ENCODE results near the gene WDR48. TPM values are rescaled to one million over a fixed set of nuclear protein-coding genes. Genes with fewer than 3 reads are reported as not detected.
"Not testable (repeated sequence)": the region's sequence is repeated elsewhere in the genome, so short reads cannot be mapped to it uniquely, and the experiment has no call there.

Gene WDR48
- total RNA-seq, 2 experiments from 2014 or later = 25.7 to 34.5 TPM

DNA sequence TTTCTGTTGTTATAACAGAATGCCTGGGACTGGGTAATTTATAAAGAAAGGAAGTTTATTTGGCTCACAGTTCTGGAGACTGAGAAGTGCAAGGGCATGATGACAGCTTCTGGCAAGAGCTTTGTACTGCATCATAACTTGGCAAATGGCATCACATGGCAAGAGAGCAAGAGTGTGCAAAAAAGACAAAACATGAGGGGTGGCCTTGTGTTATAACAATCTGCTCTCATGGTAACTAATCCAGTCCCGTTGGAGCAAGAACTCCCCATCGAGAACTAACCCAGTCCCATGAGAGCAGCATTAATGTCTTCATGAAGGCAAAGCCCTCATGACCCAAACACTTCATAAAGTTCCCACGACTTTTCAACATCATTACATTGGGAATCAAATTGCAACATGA lies 23.3 kb upstream of the WDR48 start:
- Mint-ChIP-seq H3K27ac (no peak overlapping the region), H3K27me3 (peaks cover 21% of the 10 kb centered on the region), H3K36me3 (no peaks in the 10 kb centered on the region), H3K4me1 (no peaks in the 10 kb centered on the region), H3K4me3 (no peak overlapping the region), H3K9me3 (ENCODE audit: low read depth) (no peaks in the 10 kb centered on the region)
- DNase-seq (no peak), ATAC-seq (no peak)
- CTCF ChIA-PET = no interaction called here

DNA sequence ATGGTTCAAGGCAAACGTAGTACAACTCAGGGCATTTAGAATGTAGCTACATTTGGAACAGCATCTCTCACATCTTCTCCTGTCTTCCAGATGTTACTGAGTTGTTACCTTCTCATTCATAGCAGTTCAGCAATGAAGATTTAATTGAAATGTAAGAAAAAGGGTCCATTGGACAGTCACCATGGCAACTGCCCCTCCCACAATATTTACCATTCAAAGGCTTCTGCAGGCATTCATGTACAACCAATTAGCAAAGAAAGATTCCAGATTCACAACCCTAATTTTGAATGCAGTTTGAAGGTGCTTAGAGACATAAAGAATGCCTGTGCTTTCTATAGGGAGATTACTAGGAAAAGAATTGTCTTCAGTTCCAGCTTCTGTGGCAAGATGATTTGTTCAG lies 22.3 kb upstream of the WDR48 start:
- ATAC-seq (no peak), DNase-seq (no peak)
- H3K9me3 Mint-ChIP-seq (ENCODE audit: low read depth) = peaks cover 4% of the 10 kb centered on the region
- no peak overlapping the region for H3K27ac Mint-ChIP-seq
- H3K4me3 Mint-ChIP-seq = no peak overlapping the region
- H3K36me3 Mint-ChIP-seq = no peaks in the 10 kb centered on the region
- H3K27me3 Mint-ChIP-seq = peaks cover 26% of the 10 kb centered on the region
- CTCF ChIA-PET = interaction anchor here (1.0 to 2.1 kb wide), 5 partner anchors 19 to 508 kb away, joined by 3 to 9 read pairs (median 5); no protein-coding TSS in a partner anchor
- no peaks in the 10 kb centered on the region for H3K4me1 Mint-ChIP-seq

DNA sequence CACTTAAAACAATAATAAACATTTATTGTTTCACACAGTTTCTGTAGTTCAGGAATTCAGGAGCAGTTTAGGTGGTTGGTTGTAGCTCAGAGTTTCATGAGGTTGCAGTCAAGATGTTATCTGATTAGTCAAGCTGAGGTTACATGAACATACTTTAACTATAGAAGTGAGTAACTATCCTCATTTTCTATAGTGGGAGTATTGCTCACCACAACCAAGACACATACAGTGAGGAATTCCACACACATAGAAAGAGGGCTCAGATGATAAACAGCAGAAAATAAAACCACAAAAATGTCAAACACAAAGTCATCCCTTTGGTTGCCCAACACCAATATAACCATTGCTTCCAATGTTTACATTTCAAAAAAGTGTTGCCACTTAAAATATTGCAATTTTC lies 13.7 kb upstream of the WDR48 start:
- CTCF ChIA-PET = no interaction called here
- H3K36me3 Mint-ChIP-seq = peaks cover 6% of the 10 kb centered on the region
- no peak overlapping the region for H3K4me3 Mint-ChIP-seq
- H3K9me3 Mint-ChIP-seq (ENCODE audit: low read depth) = peaks cover 8% of the 10 kb centered on the region
- ATAC-seq = no peak
- DNase-seq = no peak
- peaks cover 8% of the 10 kb centered on the region for H3K27me3 Mint-ChIP-seq
- peaks cover 5% of the 10 kb centered on the region for H3K4me1 Mint-ChIP-seq
- no peak overlapping the region for H3K27ac Mint-ChIP-seq

DNA sequence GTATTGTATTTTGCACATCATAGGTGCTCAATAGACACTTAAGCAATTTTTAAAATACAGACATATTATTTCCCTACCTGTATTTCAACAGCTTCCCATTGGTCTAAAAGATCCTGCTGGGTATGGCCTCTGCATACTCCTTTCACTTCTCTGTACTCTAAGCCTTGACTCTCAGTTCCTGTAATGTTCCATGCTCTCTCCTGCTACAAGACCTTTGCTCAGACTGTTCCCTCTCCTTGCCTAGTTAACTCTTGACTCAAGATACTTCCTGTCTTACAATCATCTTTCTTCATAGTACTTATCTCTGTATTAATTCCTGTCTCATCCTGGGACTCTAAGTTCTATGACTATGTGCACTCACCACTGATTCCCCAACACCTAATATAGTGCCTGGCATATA lies 1.8 kb upstream of the WDR48 start:
- Mint-ChIP-seq H3K27me3 (no peaks in the 10 kb centered on the region), H3K9me3 (ENCODE audit: low read depth) (no peaks in the 10 kb centered on the region), H3K4me3 (no peak overlapping the region), H3K4me1 (peaks cover 26% of the 10 kb centered on the region), H3K36me3 (no peaks in the 10 kb centered on the region), H3K27ac (no peak overlapping the region)
- DNase-seq (no peak), ATAC-seq (no peak)
- CTCF ChIA-PET = interaction anchor here (0.7 to 1.2 kb wide), 2 partner anchors 50 to 243 kb away, joined by 3 to 5 read pairs; no protein-coding TSS in a partner anchor

DNA sequence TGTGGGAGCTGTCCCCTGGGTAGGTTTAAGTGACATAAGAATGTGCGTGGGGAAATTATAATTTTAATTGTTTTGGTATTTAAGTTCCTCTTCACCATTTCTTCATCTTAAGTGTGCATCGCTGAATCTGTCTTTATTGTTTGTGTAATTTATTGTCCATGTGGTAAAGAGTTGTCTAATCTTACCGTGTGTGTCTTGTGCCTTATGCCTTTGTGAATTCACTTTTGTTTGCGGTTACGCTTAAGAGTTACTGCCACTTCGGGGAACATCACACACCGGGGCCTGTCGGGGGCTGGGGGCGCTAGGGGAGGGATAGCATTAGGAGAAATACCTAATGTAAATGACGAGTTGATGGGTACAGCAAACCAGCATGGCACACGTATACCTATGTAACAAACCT lies 767 bp downstream of the WDR48 start:
- peak overlapping the region; percentile 96 for H3K27ac Mint-ChIP-seq
- DNase-seq = no peak
- no peaks in the 10 kb centered on the region for H3K27me3 Mint-ChIP-seq
- peaks cover 37% of the 10 kb centered on the region for H3K4me1 Mint-ChIP-seq
- peaks cover 2% of the 10 kb centered on the region for H3K36me3 Mint-ChIP-seq
- H3K4me3 Mint-ChIP-seq = peak overlapping the region; percentile 88
- CTCF ChIA-PET = no interaction called here
- no peaks in the 10 kb centered on the region for H3K9me3 Mint-ChIP-seq (ENCODE audit: low read depth)
- no peak for ATAC-seq

DNA sequence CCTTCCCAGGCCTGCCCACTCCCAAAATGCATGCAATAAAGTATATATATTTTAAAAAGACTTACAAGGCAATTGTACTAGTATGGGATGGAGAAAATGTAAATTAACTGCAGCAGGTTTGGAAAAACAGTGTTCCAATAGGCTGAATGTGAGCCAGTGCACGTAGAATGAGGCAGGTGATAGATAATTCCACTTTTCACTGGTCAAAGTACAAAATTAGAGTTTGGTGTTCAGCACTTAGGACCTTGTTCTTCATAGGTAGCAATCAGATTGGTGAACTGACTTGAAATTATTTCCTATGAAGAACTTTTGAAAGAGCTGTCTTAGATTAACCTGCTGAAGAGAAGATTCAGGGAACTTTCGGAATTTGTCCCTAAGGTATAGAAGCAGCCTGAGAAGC lies 1.9 kb downstream of the WDR48 start:
- no peak overlapping the region for H3K27ac Mint-ChIP-seq
- H3K4me3 Mint-ChIP-seq = no peak overlapping the region
- no peak for DNase-seq
- CTCF ChIA-PET = interaction anchor here (0.7 kb wide), 1 partner anchor 173 kb away, joined by 3 read pairs; no protein-coding TSS in a partner anchor
- H3K4me1 Mint-ChIP-seq = peaks cover 37% of the 10 kb centered on the region
- no peaks in the 10 kb centered on the region for H3K27me3 Mint-ChIP-seq
- H3K36me3 Mint-ChIP-seq = peaks cover 3% of the 10 kb centered on the region
- ATAC-seq = no peak
- no peaks in the 10 kb centered on the region for H3K9me3 Mint-ChIP-seq (ENCODE audit: low read depth)

DNA sequence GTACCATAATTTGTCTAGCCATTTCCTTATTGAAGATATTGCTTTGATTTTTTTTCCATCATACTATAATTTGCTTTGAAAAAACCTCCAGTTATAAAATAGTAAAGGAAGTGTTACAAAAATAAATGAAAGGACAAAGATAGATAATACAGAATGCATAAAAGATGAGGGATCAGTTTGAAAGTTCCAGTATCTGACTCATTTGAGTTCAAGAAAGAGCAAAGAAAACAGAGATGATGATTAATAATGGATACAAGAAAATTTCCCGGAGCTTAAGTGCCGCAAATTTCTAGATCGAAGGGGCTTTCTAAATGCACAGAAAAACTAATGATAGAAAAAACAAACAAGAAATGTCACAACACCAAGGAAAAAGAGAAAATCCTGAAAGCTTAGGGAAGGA lies 4.3 kb downstream of the WDR48 start:
- Mint-ChIP-seq H3K27me3 (no peaks in the 10 kb centered on the region), H3K27ac (no peak overlapping the region), H3K36me3 (peaks cover 7% of the 10 kb centered on the region), H3K4me3 (peak overlapping the region; percentile 1), H3K4me1 (peaks cover 34% of the 10 kb centered on the region), H3K9me3 (ENCODE audit: low read depth) (no peaks in the 10 kb centered on the region)
- DNase-seq (no peak), ATAC-seq (no peak)
- CTCF ChIA-PET = no interaction called here

DNA sequence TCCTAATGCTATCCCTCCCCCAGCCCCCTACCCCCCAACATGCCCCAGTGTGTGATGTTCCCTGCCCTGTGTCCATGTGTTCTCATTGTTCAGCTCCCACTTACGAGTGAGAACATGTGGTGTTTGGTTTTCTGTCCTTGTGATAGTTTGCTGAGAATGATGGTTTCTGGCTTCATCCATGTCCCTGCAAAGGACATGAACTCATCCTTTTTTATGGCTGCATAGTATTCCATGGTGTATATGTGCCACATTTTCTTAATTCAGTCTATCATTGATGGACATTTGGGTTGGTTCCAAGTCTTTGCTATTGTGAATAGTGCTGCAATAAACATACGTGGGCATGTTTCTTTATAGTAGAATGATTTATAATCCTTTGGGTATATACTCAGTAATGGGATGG lies 9.4 kb downstream of the WDR48 start:
- H3K27ac Mint-ChIP-seq; CTCF ChIA-PET; ATAC-seq; DNase-seq; H3K27me3 Mint-ChIP-seq; H3K4me3 Mint-ChIP-seq; H3K9me3 Mint-ChIP-seq (ENCODE audit: low read depth): not testable (repeated sequence)
- Mint-ChIP-seq H3K4me1 (peaks cover 22% of the 10 kb centered on the region), H3K36me3 (peaks cover 13% of the 10 kb centered on the region)

DNA sequence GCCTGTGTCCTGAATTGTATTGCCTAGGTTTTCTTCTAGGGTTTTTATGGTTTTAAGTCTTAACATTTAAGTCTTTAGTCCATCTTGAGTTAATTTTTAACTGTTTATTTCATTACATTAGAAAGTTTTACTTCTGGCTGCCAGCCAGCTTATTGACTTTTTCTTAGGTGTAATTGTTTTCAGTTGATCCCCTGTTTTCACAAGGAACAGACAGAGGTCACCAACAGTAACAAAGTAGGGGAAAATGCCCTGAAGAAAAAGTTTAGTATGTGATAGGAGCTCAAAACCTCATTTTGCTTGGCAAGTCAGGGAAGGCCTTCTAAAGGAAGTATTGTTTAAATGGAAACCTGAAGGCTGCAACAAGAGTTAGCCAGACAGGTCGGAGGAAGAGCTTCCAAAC lies 10.4 kb downstream of the WDR48 start:
- H3K36me3 Mint-ChIP-seq = peaks cover 15% of the 10 kb centered on the region

DNA sequence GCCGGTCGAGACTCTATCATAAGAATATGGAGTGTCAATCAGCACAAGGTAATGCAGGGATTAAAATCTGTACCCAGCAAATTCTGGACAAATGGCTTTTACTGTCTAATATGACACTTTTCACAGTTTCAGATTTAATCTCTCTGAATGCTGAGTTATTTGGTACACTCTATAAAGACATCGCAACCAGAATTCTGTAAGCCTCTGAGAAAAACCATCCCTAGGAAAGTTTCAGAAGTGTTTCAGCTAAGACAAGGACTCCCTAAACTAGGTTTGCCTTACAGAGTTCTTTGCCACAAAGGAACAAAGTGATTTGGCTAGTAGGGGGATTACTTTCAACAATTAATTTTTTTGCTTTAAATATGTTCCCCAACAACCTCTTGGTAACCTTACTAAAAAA lies 11.3 kb downstream of the WDR48 start:
- H3K4me1 Mint-ChIP-seq = peaks cover 16% of the 10 kb centered on the region
- no peaks in the 10 kb centered on the region for H3K9me3 Mint-ChIP-seq (ENCODE audit: low read depth)
- ATAC-seq (no peak), DNase-seq (no peak)
- CTCF ChIA-PET = interaction anchor here (1.0 kb wide), 1 partner anchor 88 kb away, joined by 3 read pairs; no protein-coding TSS in a partner anchor
- no peak overlapping the region for H3K27ac Mint-ChIP-seq
- no peak overlapping the region for H3K4me3 Mint-ChIP-seq
- peaks cover 18% of the 10 kb centered on the region for H3K36me3 Mint-ChIP-seq
- H3K27me3 Mint-ChIP-seq = no peaks in the 10 kb centered on the region

More for the DNA sequence above, 10.4 kb downstream of the WDR48 start:
- Mint-ChIP-seq H3K4me1 (peaks cover 16% of the 10 kb centered on the region), H3K9me3 (ENCODE audit: low read depth) (no peaks in the 10 kb centered on the region), H3K27me3 (no peaks in the 10 kb centered on the region), H3K4me3 (no peak overlapping the region), H3K27ac (no peak overlapping the region)
- CTCF ChIA-PET = interaction anchor here (1.0 kb wide), 1 partner anchor 89 kb away, joined by 3 read pairs; no protein-coding TSS in a partner anchor
- ATAC-seq (no peak), DNase-seq (no peak)

DNA sequence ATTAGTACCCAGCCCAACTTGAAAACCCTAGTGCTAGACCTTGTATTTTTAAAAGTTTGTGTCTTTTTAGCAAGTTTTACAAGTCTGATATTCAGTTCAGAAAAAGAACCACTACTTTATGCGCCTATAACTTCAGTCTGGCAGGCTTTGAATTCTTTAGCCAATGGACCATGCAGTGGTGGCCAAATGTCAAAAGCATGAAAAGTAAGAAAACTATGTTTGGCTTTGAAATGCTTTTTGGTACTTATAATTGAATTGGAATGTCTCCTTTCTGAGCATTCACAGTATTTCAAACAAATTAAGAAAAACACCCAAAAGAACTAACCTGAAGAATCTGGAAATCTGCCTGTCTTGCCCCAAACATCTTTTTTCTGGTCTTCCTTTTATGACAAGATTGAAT lies 12.8 kb downstream of the WDR48 start:
- Mint-ChIP-seq H3K4me1 (peaks cover 13% of the 10 kb centered on the region), H3K36me3 (peaks cover 14% of the 10 kb centered on the region), H3K27ac (no peak overlapping the region), H3K4me3 (no peak overlapping the region), H3K9me3 (ENCODE audit: low read depth) (no peaks in the 10 kb centered on the region), H3K27me3 (no peaks in the 10 kb centered on the region)
- CTCF ChIA-PET = no interaction called here
- DNase-seq (no peak), ATAC-seq (no peak)

DNA sequence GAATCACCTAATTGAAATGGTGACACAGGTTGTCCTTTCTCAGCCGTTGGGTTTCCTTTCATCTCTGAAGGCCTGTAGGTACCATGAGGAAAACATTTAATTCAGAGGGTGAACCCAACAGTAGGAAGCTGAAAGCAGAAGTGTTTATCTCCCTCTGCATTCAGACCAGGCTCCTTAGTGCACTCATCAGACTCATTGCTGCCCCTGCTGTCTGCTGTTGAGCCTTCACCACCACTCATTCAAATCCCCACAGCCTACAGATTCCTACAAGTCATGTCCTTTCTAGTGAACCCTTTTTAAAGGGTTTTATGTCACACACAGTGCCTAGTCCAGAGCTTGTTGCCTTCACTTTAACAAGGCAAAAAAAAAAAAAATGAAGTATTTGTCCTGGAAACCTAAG lies 13.4 kb downstream of the WDR48 start:
- Mint-ChIP-seq H3K27me3 (no peaks in the 10 kb centered on the region), H3K9me3 (ENCODE audit: low read depth) (no peaks in the 10 kb centered on the region), H3K36me3 (peaks cover 16% of the 10 kb centered on the region), H3K4me1 (peaks cover 13% of the 10 kb centered on the region), H3K4me3 (no peak overlapping the region), H3K27ac (no peak overlapping the region)
- ATAC-seq = peak; percentile 81
- peak; percentile 45 for DNase-seq
- CTCF ChIA-PET = no interaction called here

DNA sequence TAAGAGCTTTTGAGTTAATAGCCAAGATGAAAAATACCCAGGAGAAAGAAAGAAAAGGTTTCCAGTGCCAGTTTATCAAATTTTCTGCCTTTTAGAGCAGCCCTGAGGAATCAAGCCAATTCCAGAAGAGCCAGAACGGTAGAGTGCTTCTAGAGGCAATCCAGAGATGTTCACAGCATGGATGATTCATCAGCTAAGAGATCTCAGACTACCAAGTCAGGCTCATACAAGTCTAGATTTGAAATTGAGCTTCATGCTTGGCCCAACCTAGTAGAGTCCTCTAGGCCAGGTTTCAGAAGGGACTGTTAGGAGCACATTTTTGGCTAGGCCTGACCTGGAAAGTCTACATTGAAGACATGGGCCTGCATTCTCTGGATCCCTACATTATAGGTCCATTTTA lies 15.5 kb downstream of the WDR48 start:
- peaks cover 8% of the 10 kb centered on the region for H3K4me1 Mint-ChIP-seq
- no peak for ATAC-seq
- H3K27me3 Mint-ChIP-seq = no peaks in the 10 kb centered on the region
- DNase-seq = no peak
- CTCF ChIA-PET = interaction anchor here (0.5 to 1.0 kb wide), 3 partner anchors 37 to 207 kb away, joined by 3 read pairs; partner anchors contain the start of genes GORASP1 and TTC21A
- H3K36me3 Mint-ChIP-seq = peaks cover 25% of the 10 kb centered on the region
- no peaks in the 10 kb centered on the region for H3K9me3 Mint-ChIP-seq (ENCODE audit: low read depth)
- no peak overlapping the region for H3K4me3 Mint-ChIP-seq
- no peak overlapping the region for H3K27ac Mint-ChIP-seq

DNA sequence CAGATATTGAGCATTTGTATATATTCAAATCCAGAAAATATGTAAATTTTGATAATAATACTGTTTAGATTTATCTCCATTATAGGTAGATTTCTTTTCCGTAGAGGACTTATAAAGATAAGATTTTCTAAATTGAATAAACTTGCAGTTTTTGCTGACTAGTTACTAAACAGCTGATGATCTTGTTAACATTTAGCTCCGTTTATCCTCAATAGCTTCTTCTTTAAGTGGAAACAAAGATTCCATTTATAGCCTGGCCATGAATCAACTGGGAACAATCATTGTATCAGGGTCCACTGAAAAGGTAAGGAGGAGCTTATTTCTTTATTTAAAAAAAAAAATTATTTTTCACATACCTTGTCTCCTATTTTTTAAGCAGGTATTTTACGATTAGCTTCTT lies 16.7 kb downstream of the WDR48 start:
- no peaks in the 10 kb centered on the region for H3K9me3 Mint-ChIP-seq (ENCODE audit: low read depth)
- no peaks in the 10 kb centered on the region for H3K27me3 Mint-ChIP-seq
- ATAC-seq (no peak), DNase-seq (no peak)
- H3K36me3 Mint-ChIP-seq = peaks cover 32% of the 10 kb centered on the region
- peaks cover 5% of the 10 kb centered on the region for H3K4me1 Mint-ChIP-seq
- H3K4me3 Mint-ChIP-seq = no peak overlapping the region
- CTCF ChIA-PET = interaction anchor here (0.8 kb wide), 1 partner anchor 10 kb away, joined by 3 read pairs; no protein-coding TSS in a partner anchor
- no peak overlapping the region for H3K27ac Mint-ChIP-seq
